Left cardiac atrium (tissue), 4 donors: ENCODE results near the gene SHH. TPM values are rescaled to one million over a fixed set of nuclear protein-coding genes. Genes with fewer than 3 reads are reported as not detected.

ENCODE experiments used
- ATAC-seq, 2 donors: fragments of 200-7000 bp; cut with Tn5 transposase; one replicate each; pipeline ENCODE4 v1.9.1; 2020; ENCODE audit warnings: mild to moderate bottlenecking in 2 of 2, moderate library complexity in 2 of 2
- DNase-seq: peaks from one replicate; pipeline ENCODE4 v3.0.0-alpha.2; 2020
- intact Hi-C, 2 donors: fragments of 100-400 bp; cut with DNase I; formaldehyde crosslinking; loops; one replicate each; pipeline versions ENCODE4 v1.14.1 to v1.15.1; 2022 to 2023
- total RNA-seq, 2 donors: library from RNA; stranded (reverse); fragmentation: NEBNext Ultra II Directional; extraction: Animal tissue kit (Norgen Biotek cat#: 25700); gene quantifications; one replicate each; pipeline ENCODE4 v1.2.1, GENCODE V29; 2021
- donor health status: DM: no; HTN: yes; CAD: no.
- donor health status: DM: no; HTN: yes; CAD: no; lungs with severe emphysema.
- donor health status: DM: yes; HTN: yes; CAD: no.
- donor health status: Dilated cardiomyopathy.

Gene SHH
- total RNA-seq, 2 donors from 2014 or later: not detected

DNA sequence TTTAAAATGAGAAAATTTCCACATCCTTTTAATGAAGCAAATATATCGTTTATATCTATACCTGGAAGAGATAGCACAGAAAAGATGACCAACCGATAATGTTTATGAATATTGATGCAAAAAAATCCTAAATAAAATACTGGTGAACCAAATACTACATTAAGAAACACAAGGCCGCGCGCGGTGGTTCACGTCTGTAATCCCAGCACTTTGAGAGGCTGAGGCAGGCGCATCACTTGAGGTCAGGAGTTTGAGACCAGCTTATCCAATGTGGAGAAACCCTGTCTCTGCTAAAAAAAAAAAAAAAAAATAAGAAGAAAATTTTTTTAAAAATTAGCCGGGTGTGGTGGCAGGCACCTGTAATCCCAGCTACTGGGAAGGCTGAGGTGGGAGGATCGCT is 25.8 kb downstream of the SHH start:
- ATAC-seq: no peak
- no peak for DNase-seq
- intact Hi-C loops: no loop called here

DNA sequence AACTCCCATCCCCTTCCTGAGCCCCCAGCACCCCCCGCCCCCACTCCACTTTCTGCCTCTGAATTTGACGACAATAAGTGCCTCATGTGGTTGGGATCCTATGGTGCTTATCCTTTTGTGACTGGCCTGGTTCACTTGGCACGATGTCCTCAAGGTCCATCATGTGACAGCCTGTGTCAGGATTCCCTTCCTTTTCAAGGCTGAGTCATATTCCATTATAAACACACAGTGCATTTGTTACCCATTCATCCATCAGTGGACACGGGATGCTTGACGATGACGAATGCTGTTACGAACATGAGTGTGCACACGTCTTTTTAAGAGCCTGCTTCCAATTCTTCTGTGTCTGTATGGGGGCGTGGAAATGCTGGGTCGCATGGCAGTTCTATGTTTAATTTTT is 26.7 kb downstream of the SHH start:
- DNase-seq (no peak), ATAC-seq (no peak)
- intact Hi-C loops: no loop called here

DNA sequence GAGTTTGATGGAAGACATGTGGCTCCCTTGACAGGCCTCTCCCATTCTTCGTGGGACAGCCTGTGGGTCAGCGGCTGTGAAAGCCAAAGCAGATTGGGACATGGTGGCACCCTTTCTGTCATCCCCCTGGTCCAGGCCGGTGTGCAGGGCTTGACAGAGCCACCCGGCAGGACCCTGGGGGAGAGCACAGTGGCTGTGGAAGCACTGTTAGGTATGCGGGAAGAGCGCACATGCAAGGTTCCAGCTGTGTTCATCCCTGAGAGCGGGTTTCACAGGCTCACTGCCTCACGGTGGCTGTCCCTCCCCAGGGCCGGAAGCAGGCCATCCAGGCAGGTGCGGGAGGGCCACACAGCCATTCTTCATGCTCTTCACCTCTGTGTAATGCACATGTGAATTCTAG is 29.8 kb downstream of the SHH start:
- ATAC-seq (no peak), DNase-seq (no peak)
- intact Hi-C loops: no loop called here

DNA sequence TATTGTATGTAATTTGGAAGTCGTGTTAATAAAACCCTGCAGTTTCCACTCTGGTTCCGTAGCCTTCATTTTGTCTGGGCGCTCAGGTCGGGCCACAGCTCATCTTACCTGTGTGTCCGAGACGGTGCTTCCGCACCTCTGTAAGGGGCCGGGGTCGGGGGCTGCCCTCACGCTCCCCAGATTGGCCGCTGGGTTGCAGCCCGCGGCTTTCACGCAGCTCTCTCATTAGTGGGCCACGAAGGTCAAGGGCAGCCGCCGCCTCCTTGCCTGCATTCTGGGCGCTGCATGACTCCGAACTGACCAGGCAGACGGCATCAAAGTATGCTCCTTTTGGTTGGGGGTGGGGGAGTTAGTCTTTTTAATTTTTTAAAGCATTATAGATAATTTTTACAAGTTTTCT is 30.8 kb downstream of the SHH start:
- ATAC-seq: no peak
- DNase-seq: no peak
- intact Hi-C loops: no loop called here

DNA sequence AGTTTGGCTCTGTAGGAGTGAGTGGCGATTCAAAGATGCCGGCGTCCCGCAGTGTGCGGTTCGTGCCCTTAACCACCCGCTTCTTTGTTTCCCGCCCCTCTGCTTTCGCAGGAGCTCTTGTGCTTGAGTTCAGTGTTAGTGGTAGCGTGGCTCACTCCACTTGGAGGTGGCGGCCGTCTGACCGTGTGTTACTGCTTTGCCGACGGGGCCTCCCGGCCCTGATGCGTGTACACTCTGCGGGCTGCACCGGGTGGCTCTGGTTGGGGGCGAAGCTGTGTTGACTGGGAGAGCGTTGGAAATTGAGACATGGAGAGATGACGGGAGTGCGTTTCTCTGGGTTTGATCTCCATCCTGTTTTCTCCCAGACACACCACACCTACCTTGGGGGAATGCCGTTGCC is 31.4 kb downstream of the SHH start:
- intact Hi-C loops: no loop called here
- no peak for ATAC-seq

DNA sequence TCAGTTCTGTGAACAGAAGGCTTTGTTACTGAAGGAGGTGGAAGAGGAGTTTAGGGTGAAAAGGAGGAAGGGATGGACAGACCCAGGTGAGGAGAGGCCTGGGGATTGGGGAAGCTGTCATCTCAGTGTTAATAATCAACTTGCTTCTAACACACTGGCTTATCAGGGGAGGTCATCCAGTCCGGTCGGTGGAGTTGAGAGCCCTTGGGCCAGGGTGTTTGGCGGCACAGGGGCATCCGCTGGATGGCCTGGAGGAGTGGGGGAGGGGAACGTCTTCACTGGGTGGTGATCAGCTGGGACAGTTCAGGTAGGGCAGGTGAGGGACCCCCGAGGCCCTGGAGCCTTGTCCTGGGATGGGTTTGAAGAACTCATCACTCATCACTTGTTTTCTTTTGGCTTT is 33.9 kb downstream of the SHH start:
- DNase-seq: no peak
- no peak for ATAC-seq
- intact Hi-C loops: no loop called here

More for the DNA sequence above, 31.4 kb downstream of the SHH start:
- DNase-seq: no peak

DNA sequence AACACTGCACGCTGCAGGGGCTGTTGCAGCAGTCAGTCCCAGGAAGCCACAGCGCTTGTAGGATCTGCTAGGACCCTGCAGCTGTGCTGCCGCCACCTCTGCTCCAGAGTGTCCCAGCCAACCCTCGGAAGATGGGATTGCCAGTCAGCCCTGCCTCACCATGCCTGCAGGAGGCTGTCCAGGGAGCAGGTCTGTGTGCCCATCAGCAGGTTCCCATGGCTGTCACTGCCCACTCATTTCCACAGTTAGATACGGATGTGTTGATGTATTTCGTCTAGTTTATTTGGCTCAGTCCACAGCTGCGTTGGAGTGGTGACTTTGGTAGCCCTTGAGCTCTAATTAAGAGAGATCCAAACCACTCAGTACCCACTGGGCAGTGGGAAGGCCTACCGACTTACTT is 35.7 kb downstream of the SHH start:
- intact Hi-C loops: no loop called here
- ATAC-seq (no peak), DNase-seq (no peak)

DNA sequence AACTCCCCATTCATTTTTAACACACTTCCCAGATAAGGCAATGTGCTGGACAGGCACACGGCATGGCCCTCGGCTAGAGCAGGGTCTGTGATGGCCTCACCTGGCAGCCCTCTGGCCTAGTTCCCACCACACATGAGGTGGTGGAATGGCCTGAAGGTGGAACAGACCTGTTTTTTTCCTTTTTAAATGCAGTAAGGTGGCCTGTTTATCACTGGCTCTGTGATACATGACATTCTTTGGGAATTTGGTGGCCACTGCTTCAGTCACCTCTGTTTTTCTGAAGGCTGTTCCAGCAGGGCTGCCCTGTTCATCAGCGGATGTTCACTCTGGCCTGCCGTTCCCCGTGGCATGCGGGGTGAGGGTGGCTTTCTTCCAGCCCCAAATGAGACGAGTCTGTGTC is 36.6 kb downstream of the SHH start:
- ATAC-seq: peak in 1 of 2 donors; percentile 21
- intact Hi-C loops: no loop called here
- no peak for DNase-seq

DNA sequence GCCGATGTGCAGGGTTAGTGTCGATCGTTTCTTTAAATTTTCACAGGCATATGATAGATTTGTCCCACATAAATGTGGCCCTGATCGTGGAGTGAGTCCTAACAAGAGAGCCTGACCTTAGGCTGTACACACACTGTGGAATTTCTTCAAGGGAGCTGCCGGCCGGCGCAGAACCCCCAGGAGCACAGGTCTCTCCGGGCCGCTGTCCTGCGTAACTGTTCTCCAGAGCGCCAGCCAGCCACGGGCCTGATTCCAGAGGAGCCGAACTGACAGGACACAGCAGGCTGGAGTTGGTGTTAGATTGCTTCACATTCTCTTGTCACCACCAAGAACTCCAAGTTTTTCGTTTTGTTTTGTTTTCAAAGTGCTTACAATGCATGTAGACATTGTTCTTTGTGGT is 37.3 kb downstream of the SHH start:
- intact Hi-C loops: no loop called here
- DNase-seq (no peak), ATAC-seq (peak in 1 of 2 donors; percentile 87)

DNA sequence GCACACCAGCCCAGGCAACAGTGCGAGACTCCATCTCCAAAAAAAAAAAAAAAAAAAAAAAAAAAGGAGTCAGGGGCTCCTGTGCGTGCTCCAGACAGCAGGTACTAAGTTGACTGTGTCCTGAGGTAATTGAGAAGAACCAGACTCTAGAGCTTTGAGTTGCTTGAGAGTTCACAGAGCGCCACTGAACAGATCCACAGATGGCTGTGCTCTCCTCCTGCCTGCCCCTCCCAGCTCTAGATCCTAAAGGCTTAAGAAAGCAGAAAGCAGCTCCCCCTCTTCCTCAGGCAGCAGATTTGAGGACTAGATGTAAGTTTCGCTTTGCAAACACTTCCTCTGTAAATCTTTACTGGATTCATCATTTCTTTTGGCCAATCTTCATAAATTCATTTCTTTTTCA is 38.7 kb downstream of the SHH start:
- ATAC-seq (no peak), DNase-seq (no peak)
- intact Hi-C loops: no loop called here

DNA sequence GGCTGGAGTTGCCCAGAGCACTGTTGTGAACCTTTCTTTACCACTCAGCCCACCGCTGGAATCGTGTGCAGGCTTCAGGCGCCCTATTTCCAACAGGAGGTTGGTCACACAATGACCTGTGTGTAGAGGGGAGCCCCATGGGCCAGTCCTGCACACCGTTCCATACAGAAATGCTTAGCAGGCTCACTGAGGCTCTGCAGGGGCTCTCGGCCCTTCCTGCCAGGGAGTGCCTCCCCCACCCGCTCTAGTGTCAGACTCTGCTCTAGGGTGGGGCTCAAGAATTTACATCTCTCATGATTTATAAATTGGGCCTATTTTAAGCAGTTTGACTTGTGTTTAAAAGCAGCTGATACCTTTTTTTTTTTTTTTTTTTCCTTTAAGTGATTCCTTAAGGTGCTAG is 42.0 kb downstream of the SHH start:
- no peak for DNase-seq
- intact Hi-C loops: no loop called here
- ATAC-seq: no peak

DNA sequence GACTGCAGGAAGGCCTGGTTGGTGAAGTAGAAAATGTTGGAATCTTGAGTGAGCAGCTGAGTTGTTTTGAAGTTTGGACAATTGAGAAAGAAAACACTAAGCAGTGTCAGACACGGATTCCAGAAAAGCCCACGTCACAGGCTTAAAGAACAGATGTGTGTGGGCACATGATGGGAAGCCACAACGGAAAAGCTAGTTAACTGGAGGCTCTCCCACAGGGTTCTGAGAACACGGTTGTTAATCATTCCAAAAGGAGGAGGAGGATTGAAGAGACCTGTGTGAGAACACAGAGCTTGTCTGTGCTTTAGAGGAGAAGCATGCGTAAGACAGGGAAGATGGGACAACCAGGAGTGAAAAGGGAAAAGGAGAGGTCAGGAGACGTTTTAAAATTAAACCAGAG is 42.6 kb downstream of the SHH start:
- no peak for ATAC-seq
- intact Hi-C loops: loop anchor here in 1 of 2 donors (2.0 to 5.0 kb wide), 2 partner anchors 171 to 842 kb away; no protein-coding TSS in a partner anchor
- DNase-seq: no peak

DNA sequence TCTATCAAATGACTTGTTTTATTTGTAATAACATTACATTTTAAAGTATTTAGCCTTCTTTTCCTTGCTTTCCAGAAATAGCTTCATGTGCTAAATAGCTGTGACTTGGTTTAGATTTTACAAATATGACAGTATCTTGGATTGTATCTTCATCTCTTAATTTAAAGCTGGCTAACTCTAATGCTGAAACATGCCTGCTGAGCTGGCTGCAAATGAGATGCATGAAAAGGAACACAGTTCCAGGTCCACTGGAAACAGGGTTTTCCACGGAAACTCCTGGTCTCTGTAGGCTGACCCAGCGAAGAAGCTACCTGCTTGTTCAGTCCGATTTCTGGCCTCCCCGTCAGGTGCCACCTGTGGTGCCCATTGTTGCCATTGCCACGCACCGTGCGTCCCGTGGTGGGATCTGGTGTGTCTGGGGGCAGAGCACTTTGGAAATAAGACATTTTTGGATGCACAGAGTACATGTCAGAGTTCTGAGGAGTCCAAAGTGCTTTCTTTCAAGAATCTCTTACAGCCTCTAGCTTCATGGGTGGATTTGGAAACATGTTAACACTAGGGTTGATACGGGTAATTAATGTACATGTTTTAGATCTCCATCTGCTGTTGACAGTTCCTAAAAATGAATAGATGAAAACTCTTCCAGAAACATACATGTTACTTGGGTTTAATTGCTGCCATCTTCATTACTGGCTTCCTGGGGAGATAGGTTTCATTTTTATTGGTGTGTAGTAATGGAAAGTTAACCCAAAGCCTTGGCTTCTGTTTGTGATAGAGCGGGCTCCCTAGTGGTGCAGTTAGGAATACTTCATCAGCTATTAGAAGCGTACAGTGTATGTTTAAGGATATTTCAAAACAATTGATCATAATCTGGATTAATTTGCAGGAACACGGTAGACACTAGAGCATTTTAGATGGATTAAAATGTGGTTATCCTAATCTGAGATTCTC is 45.0 kb downstream of the SHH start:
- DNase-seq (no peak), ATAC-seq (no peak)
- intact Hi-C loops: loop anchor here in 1 of 2 donors (5.0 kb wide), 1 partner anchor 840 kb away; no protein-coding TSS in a partner anchor

DNA sequence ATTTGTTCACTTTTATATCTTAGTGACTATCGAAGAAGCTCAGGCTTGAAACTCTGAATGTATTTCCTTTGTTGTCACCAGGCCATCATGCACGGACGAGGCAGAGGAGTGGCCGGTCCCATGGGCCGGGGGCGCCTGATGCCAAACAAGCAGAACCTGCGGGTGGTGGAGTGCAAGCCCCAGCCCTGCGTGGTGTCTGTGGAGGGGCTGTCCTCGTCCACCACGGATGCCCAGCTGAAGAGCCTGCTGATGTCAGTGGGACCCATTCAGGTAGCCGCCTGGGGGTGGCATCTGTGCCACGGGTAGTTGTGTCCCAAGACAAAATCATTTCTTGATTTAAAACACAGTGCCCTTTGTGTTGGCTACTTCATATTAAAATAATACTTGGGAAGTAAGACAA is 45.9 kb downstream of the SHH start:
- no peak for ATAC-seq
- DNase-seq: no peak
- intact Hi-C loops: loop anchor here in 1 of 2 donors (5.0 kb wide), 1 partner anchor 839 kb away; no protein-coding TSS in a partner anchor

DNA sequence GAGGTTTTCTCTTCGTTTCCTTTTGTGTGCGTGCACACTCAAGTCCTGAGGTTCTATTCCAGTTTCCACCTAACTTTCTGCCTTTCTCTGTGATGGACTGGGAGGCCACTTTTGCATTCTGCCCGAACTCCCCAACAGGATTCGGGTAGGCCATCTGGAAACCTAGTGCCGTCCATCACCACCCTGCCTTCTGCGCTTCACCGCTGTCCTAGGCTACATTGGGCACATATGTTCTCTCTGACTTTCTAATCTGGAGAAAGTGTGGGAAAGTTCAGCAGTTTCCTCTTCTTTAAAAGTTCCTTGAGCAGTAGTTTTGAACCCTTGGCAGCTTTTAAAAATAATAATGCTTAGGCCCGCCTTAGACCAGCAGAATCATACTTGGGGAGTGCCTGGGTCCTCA is 46.8 kb downstream of the SHH start:
- DNase-seq: no peak
- intact Hi-C loops: loop anchor here in 1 of 2 donors (5.0 kb wide), 1 partner anchor 838 kb away; no protein-coding TSS in a partner anchor
- ATAC-seq: no peak

DNA sequence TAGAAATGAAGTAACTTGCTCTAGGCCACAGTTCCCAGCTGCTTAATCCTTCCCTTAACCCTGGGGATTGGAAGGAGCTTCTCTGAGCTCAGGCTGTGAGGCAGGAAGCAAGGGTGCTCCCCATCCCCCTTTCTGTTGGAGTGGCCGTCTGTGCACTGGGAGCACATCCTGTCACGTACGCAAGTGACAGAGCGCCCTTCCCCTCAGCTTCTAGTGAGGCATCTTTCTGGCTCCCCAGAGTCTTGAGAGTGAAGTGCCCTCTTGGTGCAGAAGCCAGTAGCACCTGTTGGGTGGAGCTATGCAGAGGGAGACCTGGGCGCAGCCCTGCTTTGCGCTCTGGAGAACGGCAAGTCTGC is 47.8 kb downstream of the SHH start:
- peak in 1 of 2 donors; percentile 16 for ATAC-seq
- intact Hi-C loops: no loop called here
- no peak for DNase-seq

DNA sequence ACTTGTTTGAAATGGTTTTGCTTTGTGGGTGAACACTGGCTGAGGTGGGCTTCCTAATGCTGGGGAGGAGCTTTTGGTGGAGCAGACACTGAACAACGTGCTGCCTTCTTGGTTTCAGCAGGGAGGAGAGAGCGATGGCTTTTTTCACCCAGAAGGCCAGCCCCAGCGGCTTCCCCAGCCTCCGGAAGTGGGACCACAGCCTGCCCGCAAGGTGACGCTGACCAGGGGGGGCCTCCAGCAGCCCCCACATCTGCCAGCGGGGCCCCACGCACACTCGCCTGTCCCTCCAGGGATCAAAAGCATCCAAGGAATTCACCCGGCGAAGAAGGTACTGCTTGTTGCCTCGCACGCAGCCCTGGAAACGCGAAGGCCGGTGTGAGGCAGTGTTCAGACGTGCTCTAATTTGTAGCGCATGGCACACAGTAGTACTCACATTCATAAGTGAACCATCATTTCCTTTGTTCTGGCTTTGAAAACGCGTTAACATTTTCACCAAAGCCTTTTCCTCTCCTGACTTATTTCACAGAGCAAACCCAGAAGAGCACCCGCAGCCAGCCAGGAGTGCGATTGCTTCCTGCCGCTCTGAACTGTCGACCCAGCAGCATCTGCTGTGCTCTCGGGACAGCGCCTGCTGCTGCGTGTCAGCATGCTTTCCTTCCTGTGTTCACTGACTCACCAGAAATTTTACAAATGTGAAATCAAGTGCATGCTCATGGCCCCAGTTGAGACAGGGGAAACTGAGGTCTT is 48.4 kb downstream of the SHH start:
- no peak for DNase-seq
- intact Hi-C loops: no loop called here
- ATAC-seq: peak; percentile 41 to 53

DNA sequence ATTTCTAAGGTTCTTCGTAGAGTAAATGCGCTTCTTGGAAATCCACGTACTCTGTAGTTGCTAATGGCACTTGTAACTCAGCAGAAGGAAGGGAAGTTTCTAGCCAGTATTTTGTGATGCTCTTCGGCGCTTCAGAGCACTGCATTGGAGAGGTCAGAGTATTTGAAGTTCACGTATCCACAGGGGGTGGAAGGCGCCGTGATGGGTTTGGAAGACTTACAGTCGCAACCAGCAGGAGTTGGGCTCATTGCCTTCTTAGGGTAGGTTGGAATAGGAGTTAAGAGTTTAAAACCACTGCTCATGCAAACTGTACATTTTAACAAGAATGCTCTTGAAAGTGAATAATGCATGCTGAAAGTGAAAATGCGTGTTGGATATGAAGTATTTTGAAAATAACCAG is 49.1 kb downstream of the SHH start:
- no peak for ATAC-seq
- no peak for DNase-seq
- intact Hi-C loops: no loop called here

DNA sequence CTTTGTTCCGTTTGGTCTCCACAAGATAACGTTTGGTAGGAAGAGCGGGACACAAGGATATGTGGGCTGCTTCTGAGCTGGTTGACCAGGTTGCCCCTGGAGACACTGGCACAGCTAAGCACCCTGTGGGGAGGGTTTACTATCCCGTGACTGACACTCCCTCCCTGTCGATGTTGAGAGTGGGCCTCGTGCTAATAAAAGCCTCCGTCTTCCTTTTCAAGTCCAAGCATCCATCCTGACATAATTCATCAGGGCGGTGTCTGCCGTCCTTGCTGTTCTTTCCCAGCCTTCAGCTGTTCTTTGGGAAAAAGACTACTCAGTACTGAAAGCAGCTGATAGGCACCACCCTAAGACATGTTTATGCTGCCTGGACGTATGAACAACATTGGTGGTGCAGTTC is 49.6 kb downstream of the SHH start:
- ATAC-seq: peak in 1 of 2 donors; percentile 47
- intact Hi-C loops: no loop called here
- no peak for DNase-seq

DNA sequence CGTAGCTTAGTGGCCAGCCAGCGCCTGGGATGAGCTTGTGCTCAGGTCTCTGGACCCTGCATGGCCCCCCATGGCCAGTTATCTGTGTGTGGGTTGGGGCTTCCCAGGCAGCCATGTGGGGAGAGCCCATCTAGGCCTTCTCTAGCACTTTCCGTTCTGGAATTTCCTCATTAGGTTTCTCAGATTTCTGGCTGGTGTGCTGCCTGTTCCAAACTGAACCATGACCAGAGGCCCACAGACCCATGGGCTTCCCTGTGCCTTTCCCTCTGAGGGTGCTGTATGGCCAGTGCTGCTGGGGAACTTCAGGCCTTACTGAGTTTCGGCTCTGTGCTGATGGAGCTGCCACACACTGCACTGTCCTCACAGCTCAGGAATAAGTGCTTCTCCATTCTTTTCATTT is 50.2 kb downstream of the SHH start:
- DNase-seq (no peak), ATAC-seq (no peak)
- intact Hi-C loops: no loop called here
